Eye (tissue), 1 donor: ENCODE data around the gene WDR37.
"Not testable (repeated sequence)": the region's sequence is repeated elsewhere in the genome, so short reads cannot be mapped to it uniquely, and the experiment has no call there.

Experiments
- DNase-seq: peaks from one replicate; pipeline ENCODE4 v3.0.0-alpha.2; 2015

The WDR37 gene

GRCh38 chr10:1056326-1057105 is at the start of gene WDR37:
TSS of gene WDR37 (plus strand) at chr10:1056385. CDS start at chr10:1072156, 15,771 bp downstream.
- peak; percentile 94 for DNase-seq

DNA sequence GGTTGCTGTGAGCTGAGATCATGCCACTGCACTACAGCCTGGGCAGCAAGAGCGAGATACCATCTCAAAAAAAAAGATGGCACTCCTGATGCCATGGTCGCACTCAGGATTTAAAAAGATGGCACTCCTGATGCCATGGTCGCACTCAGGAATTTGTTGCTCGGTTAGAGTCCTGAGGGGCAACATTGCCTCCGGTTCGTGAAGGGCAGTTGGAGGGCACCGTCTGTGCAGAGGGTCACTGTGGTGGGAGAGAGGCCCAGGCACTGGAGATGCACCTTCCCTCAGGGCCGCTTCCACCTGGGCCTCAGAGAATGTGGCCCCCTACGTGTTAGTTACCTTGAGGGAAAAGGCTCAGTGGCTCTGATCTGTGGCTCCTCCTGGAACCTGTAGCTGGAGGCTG is 49.6 kb upstream of the WDR37 start:
- DNase-seq, result no peak

- no peak for DNase-seq
These were observed 48.6 kb upstream of the WDR37 start for GRCh38 chr10:1007583-1007982.

DNA sequence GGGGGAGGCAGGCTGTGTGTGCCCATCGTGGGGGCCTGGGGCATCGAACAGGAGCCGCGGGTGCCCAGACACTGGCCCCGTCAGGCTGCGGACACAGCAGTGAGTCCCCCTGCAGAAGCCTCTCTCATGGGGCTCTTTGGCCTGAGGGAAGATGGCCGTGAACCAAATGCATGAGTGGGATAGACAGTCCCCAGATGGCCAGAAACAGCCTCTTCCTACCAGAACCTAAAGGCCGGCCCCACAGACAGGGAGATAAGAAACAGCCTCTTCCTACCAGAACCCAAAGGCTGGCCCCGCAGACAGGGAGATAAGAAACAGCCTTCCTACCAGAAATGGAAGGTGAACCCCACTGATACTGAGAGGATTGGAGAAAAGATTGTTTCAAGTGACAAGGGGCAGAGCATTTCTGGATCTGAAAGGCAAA is 47.1 kb upstream of the WDR37 start:
- no peak for DNase-seq

DNA sequence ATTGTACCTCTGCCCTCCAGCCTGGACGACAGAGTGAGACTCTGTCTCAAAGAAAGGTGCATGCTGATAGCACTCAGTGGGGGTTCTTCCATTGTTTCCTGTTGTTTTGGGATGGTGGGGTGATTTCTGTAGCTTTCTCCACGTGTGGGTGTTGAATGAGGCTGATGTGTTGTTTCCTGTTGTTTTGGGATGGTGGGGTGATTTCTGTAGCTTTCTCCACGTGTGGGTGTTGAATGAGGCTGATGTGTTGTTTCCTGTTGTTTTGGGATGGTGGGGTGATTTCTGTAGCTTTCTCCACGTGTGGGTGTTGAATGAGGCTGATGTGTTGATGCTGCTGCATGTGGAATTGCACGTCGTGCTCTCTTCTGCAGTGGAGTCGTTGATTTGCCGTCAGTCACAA is 46.2 kb upstream of the WDR37 start:
- not testable (repeated sequence) for DNase-seq

DNA sequence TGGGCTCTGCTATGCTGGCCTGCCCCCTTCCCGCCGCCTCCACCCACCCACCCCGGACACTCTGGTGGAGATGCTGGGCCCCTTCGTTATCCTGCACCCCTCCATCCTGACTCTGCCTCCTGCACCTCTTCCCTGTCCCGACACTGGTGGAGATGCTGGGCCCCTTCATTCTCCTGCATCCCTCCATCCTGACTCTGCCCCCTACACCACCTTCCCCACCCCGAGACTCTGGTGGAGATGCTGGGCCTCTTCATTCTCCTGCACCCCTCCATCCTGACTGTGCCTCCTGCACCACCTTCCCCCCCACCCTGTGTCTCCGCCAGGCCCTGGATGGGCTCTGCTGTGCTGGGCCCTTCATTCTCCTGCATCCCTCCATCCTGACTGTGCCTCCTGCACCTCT is 45.5 kb upstream of the WDR37 start:
- no peak for DNase-seq

DNA sequence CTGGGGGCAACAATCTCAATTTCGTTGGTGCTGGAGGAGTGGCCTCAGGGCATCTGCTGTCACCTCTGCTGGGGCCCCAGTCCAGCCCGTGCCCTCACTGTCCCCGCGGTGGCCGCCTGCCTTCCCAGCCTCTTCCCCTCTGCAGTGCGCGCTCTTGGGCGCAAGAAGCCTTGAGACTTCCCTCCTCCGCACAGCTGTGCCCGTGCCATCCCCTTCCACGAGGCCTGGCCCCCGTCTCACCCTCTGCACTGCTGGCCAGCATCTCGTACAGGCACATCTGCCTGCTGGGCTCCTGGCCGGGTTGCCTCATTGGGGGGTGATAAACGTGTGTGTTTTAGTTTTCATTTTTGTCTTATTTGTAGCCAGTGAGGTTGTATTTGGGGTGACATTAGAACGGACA is 44.5 kb upstream of the WDR37 start:
- no peak for DNase-seq

DNA sequence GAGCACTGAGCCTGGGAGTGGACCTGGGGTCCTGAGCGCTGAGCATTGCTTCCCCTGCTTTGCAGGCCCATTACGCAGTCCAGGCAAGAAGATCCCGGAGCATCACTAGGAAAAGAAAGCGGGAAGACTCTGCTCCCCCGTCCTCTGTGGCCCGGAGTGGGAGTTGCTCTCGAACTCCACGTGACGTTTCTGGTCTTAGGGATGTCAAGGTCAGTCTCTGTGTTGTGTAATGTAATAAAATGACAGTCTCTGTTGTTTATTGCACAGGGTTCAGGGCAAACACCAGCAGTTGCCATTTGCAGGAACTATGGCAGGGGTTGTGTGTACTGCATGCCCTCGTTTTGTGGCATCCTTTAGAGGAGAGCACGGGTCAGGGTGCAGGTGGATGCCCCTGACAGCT is 40.5 kb upstream of the WDR37 start:
- no peak for DNase-seq

DNA sequence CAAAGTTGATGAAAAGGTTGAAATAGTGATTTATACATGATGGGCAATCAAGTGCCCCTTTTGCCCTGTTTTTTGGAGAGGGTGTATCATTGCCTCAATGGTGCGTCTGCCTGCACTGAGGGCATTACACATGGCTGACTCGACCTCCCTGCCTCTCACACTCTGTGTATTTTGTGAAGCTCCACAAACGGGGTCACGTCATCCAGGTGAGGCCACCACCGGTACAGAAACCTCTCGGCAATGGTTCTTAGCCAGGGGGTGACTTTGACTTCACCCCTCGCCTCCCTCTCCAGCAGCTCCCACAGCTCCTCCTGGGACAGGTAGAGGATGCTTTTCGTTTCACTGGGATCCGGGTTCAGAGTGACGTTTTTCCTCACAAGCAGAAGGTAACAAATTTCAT is 36.8 kb upstream of the WDR37 start:
- no peak for DNase-seq

DNA sequence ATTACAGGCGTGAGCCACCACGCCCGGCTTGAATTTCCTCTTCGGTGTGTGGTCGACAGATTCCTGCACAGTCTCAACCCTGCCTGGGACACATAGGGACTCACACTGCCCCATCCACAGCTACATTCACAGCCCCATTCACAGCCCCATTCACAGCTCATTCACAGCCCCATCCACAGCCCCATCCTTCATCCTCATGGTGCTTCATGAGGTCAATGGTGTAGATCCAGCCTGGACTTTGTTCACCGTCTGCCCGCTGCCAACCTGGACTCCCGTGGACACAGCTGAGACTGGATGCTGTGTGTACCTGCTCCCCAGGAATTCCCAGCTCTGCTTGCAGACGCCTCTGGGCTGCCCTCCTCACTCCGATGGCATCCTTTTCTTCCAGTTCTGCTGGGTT is 35.7 kb upstream of the WDR37 start:
- DNase-seq, result no peak

GRCh38 chr10:1020958-1021357 is 35.2 kb upstream of the WDR37 start:
- DNase-seq, result no peak

DNA sequence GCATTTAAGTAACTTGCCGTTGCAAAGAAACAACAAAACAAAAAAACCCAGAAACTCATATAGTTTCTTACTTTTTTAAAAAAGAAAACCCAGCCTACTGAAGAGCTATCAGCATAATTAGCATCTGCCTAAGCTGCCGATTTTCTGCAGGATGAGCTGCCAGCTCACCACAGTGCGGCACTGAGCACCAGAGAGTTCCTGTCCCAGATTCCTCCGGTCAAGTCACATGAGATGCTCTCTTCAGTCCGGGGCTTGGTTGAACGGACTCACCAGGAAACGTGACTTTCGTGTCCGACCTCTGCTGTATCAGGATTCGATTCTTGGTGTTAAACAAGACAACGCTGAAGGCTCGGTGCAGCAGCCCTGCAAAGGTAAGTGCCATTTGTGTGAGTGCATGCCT is 33.8 kb upstream of the WDR37 start:
- no peak for DNase-seq

- DNase-seq, result no peak
These were observed 32.1 kb upstream of the WDR37 start for GRCh38 chr10:1024103-1024502.

DNA sequence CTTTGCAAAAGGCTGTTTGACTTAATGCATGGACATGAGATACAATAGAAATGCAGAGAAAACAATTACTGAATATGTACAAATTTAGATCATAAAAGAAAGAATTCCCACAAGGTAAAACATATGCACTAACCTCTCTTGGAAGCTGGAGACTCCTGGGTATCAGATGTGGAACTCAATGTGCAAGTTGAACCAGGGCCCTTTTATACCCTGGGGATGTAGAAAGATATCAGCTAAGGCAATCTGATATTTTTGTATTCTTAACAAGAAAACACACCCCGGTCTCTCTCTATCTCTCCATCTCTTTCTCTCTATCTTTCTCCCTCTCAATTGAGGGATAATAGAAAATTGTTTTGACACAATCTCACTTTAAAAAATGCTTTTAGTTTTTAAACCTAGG is 30.5 kb upstream of the WDR37 start, which contains the start of gene IDI2:
Gene IDI2 (minus strand): TSS at position 177 of the 400 bp plus-strand sequence. CDS start 1,136 bp downstream, outside the sequence.
- no peak for DNase-seq

DNA sequence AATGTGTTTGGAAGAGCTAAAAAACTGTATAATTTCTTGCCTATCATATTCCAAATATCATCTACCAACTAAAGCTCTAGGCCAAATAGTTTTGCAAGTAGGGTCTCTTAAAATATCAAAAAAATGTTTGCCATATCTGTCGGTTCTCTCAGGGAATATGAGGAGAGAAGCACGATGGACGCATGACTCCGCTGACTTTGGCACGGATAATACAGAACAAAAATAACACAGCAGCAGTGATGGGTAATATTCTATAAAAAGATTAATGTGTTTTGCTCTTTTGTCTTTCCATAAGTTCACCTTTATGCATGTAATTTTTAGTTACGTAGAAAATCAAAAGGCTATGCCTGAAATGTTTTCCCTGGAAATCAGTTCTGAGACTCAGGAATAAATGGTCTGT is 29.6 kb upstream of the WDR37 start:
- no peak for DNase-seq

- DNase-seq, result no peak
These were observed 26.3 kb upstream of the WDR37 start for GRCh38 chr10:1029838-1030237.

- DNase-seq, result no peak
These were observed 22.6 kb upstream of the WDR37 start for GRCh38 chr10:1033601-1034000.

DNA sequence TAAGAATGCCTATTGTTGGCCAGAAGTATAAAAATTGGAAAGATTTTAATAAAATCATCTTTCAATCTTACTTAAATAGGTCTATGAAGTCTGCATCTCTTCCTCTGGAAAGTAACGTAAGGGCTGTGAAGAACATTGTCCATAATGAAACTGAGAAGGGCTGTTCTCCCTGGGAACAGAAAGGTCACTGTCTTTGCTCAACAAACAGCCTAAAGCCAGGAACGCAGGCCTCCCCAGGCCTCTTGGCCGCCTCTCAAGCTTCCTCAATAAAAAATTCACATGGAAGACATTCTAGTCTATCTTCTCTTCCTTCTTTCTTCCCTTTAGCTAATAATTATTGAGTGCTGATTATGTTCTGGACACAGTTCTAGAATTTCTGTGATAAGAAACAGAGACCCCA is 21.4 kb upstream of the WDR37 start:
- no peak for DNase-seq

DNA sequence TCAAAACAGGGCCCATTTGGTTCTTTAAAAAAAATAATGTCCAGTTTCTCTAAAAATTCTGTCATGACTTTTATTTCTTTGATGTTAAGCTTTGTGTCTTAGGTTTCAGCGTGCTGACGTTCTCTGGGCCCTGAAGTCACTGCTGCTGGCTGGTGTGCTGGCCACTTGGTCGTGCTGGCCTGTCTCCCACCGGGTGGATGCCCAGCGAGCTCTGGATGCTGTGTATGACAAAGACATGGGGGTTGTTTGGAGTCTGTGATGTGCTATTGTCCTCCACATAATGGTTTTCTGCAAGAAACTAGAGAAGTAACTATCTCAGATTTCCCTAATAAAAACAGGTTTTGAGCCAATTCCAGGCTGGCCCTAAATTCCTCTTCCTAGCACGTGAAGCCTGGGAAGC is 21.0 kb upstream of the WDR37 start:
- DNase-seq, result no peak

- no peak for DNase-seq
These were observed 19.8 kb upstream of the WDR37 start for GRCh38 chr10:1036341-1036791.

- DNase-seq, result no peak
These were observed 19.1 kb upstream of the WDR37 start for GRCh38 chr10:1037098-1037497.

DNA sequence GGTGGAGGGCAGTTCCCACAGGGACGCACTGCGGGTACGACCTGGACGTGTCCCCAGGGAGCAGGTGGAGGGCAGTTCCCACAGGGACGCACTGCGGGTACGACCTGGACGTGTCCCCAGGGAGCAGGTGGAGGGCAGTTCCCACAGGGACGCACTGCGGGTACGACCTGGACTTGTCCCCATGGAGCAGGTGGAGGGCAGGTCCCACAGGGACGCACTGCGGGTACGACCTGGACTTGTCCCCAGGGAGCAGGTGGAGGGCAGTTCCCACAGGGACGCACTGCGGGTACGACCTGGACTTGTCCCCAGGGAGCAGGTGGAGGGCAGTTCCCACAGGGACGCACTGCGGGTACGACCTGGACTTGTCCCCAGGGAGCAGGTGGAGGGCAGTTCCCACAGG is 17.4 kb upstream of the WDR37 start:
- not testable (repeated sequence) for DNase-seq

- DNase-seq, result no peak
These were observed 16.1 kb upstream of the WDR37 start for GRCh38 chr10:1040133-1040532.

GRCh38 chr10:1041514-1041913 is 14.7 kb upstream of the WDR37 start:
- DNase-seq, result no peak

DNA sequence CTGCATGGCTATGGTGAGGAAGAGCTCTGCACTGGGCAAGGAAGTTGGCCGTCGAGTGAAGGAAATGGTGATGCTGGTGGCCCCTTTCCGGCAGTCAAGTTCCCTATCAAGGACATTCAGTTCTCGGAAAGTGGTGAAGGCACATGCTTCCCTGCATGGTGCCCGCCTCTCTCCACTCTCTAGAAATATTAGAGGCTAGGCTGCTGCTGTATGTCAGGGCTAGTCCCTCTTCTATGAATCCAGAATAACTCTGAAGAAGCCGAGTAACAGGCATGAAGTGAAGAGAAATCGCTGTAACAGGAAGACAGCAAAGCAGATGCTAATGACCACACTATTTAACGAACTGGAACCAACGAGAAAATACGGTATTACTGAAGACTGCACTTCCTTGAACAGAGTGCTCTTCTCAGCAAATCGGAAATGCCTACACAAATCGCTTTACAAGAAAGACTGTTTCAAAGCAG is 12.6 kb upstream of the WDR37 start:
- no peak for DNase-seq
